ENCODE data around the gene CCSER2.

The CCSER2 gene

DNA sequence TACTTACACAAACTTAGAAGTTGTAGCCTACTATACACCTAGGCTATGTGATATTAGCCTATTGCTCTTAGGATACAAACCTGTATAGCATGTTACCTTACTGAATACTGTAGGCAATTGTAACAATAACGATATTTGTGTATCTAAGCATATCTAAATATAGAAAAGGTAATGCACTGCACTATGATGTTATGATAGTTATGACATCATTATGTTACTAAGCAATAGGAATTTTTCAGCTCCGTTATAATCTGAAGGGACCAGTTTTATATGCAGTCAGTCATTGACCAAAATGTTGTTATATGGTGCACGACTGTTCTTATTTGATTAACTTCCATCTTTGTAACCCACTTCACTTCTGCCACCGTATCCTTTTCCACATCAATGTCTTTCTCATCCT, 62.0 kb downstream of the CCSER2 start:
- Histone ChIP-seq H3K27ac (no peak overlapping the region), H3K4me3 (no peak overlapping the region)
- no peak for DNase-seq (ENCODE audit: low spot score)
- TF ChIP-seq, protein P1, sequence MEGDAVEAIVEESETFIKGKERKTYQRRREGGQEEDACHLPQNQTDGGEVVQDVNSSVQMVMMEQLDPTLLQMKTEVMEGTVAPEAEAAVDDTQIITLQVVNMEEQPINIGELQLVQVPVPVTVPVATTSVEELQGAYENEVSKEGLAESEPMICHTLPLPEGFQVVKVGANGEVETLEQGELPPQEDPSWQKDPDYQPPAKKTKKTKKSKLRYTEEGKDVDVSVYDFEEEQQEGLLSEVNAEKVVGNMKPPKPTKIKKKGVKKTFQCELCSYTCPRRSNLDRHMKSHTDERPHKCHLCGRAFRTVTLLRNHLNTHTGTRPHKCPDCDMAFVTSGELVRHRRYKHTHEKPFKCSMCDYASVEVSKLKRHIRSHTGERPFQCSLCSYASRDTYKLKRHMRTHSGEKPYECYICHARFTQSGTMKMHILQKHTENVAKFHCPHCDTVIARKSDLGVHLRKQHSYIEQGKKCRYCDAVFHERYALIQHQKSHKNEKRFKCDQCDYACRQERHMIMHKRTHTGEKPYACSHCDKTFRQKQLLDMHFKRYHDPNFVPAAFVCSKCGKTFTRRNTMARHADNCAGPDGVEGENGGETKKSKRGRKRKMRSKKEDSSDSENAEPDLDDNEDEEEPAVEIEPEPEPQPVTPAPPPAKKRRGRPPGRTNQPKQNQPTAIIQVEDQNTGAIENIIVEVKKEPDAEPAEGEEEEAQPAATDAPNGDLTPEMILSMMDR (IDR thresholded peaks at IDR 0.05): no peak

DNA sequence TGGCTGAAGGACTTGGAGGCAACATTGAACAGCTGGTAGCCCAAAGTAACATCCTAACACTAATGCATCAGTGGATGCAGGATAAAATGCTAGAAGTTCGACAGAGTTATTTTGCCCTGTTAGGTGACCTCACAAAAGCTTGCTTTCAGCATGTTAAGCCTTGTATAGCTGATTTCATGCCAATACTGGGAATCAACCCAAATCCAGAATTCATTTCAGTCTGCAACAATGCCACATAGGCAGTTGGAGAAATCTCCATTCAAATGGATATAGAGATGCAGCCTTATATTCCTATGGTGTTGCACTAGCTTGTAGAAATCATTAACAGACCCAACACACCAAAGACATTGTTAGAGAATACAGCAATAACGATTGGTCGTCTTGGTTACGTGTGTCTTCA, 62.9 kb downstream of the CCSER2 start:
- TF ChIP-seq, protein P1 (IDR thresholded peaks at IDR 0.05): no peak
- DNase-seq (ENCODE audit: low spot score): no peak
- H3K4me3 ChIP-seq: no peak overlapping the region
- H3K27ac ChIP-seq: no peak overlapping the region

DNA sequence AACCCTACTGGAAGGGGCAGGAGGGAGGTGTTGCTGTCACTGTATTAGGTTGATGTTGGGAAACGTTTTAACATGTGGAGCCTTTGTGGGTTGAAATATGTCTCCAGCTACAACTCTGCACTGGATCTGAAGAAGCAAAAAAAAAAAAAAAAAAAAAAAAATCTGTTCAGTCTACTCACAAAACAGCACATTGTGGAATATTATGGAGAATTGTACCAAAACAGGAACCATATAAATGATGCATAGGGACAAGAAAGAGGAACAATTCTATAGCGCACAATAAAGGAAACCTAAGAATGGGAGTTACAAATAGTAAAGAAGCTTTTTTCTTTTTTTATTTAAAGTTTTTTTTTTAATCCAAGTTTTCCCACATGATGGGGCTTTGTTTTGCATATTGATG, 63.8 kb downstream of the CCSER2 start:
- no peak for DNase-seq (ENCODE audit: low spot score)
- no peak overlapping the region for H3K27ac ChIP-seq
- TF ChIP-seq, protein P1 (IDR thresholded peaks at IDR 0.05): no peak
- no peak overlapping the region for H3K4me3 ChIP-seq

DNA sequence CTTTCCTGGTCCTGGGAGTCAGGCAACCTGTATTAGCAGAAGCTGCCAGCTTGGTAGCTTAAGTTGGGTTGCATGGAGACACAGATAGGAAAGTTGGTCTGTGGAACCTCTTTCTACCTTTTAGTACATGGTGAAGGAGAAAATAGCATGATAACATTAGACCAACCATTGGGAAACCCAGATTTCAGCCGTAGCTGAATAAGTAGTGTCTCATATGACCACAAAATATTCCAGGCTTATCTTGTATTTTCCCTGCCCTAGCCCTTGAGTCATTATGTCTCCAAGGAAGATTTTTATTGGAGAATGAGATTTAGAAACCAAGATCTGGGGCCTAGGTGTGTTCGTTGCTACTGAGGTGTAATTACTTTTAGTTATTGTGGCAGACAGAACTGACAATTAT, 67.2 kb downstream of the CCSER2 start:
- no peak overlapping the region for H3K27ac ChIP-seq
- TF ChIP-seq, protein P1 (IDR thresholded peaks at IDR 0.05): no peak
- DNase-seq (ENCODE audit: low spot score): no peak
- no peak overlapping the region for H3K4me3 ChIP-seq

DNA sequence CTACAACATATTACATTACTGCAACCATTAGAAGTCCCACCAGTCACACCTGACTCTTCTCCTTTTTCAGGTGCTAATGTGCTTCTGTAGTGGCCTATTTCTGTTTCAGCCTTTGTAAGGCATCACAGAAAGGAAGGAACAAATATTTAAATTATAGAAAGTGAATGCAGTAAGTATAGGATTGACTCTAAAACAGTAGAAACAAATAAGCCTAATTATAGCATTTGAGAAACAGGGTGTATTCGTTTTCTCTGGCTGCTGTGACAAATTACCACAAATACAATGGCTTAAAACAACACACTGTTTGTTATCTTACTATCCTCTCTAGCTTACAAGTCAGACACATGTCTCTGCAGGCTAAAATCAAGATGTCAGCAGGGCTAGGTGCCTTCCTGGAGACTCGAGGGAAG, 69.4 kb downstream of the CCSER2 start:
- no peak overlapping the region for H3K4me3 ChIP-seq
- DNase-seq (ENCODE audit: low spot score): no peak
- H3K27ac ChIP-seq: no peak overlapping the region
- TF ChIP-seq, protein P1 (IDR thresholded peaks at IDR 0.05): no peak

DNA sequence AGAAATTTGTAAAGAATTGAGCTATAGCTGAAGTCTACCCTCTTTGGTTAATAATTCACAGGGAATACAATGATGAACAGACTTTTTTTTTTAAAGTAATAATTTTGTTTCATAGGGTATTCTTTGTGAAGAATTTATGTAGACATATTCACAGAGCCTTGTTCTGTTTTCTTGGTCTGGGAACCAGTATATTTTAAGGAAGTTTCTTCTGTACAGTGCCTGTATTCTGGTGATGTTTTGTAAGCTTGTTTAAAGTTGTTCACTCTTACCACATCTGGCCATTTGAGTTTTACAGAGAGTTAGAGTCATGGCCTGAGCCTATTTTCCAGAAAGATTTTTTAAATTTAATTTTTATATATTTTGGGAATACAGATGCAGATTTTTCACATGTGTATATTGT, 70.3 kb downstream of the CCSER2 start:
- Histone ChIP-seq H3K4me3 (no peak overlapping the region), H3K27ac (no peak overlapping the region)
- no peak for DNase-seq (ENCODE audit: low spot score)
- TF ChIP-seq, protein P1 (IDR thresholded peaks at IDR 0.05): no peak

DNA sequence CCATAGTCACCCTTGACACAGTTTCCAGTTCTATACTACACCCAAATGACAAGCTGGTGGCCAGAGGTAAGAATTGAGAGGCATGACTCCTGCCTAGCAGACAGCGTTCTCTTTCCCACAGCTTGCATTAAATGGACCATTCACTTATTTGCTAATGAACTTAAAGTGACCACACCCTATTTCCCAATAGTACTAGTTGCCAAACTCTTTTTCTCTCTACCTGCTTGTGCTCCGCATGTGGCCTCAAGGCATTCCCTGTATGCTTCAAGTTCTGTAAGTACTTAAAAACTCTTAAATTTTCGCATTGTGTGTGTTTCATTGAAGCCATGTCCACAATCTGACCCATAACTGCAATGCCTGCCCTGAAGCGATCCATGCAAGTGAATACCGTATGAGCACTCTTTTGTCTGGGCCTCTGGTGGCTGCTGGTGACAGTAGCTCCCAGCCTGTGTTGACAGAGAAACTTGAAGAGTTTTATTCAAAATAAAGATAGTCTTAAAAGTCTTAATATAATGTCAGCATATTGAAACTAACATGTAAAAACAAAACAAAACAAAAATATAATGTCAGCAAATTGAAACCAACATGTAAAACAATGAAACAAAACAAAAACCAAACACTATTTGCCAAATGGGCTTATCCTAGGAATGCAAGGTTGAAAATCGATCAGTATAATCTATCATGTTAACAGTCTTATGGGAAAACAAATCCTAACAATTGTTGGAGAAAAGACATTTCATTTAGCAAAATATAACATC, 73.6 kb downstream of the CCSER2 start:
- H3K4me3 ChIP-seq: no peak overlapping the region
- DNase-seq (ENCODE audit: low spot score): no peak
- no peak overlapping the region for H3K27ac ChIP-seq
- TF ChIP-seq, protein P1 (IDR thresholded peaks at IDR 0.05): no peak
